K562 (cell line): ENCODE measurements around the gene TP53I3. TPM values are rescaled to one million over a fixed set of nuclear protein-coding genes. Genes with fewer than 3 reads are reported as not detected.

Experiments
- ATAC-seq: fragments of 200-7000 bp; cut with Tn5 transposase; 3 replicates; pipeline ENCODE4 v1.9.1; 2020; ENCODE audit warnings: moderate library complexity
- BruUV-seq: library from RNA; stranded (reverse); fragments of 400-500 nt; replicated peaks from 2 replicates; lab custom pipeline; 2021; lab: Mats Ljungman, UMichigan
- CTCF ChIA-PET: fragments of 300-600 bp; formaldehyde crosslinking; extraction: SDS; loops from one replicate; lab custom pipeline; 2021; ENCODE audit warnings: low intra/inter-chr PET ratio; lab: Yijun Ruan, JAX
- POLR2A ChIA-PET: fragments of 300-600, 350-650 bp; sonication (Branson Sonifier 250); formaldehyde crosslinking; extraction: SDS; loops from one replicate; lab custom pipeline; 2021; ENCODE audit warnings: antibody characterized with exemption, inconsistent platforms; lab: Yijun Ruan, JAX
- DNase-seq, 4 experiments: peaks; one replicate each; pipeline versions ENCODE4 v3.0.0 to v3.0.0-alpha.2; 2011 to 2018; ENCODE audit warnings: low spot score in 3 of 4, mixed read lengths in 3 of 4; ENCODE audit errors: extremely low read depth in 1 of 4
- FAIRE-seq: peaks from 2 replicates; lab custom pipeline; 2011; peaks lifted over from hg19 to GRCh38; lab: Jason Lieb, UNC
- H2AFZ ChIP-seq: 2 replicates; pipeline ENCODE4 v1.6.0; 2011; ENCODE audit warnings: low read depth, low read length, control low read depth, inconsistent platforms
- H3K27ac ChIP-seq: fragments of 200-600 bp; 3 replicates; pipeline ENCODE4 v1.8.0; 2011; ENCODE audit warnings: low read depth, mild to moderate bottlenecking, control low read depth, inconsistent platforms, low read length, moderate library complexity, mixed read lengths; ENCODE audit errors: extremely low read depth
- H3K27me3 ChIP-seq, 2 experiments: fragments of 300-600 bp in 1 of 2; 2 replicates in 1 of 2; 3 replicates in 1 of 2; pipeline versions ENCODE4 v1.6.0 to v1.8.0; 2011; ENCODE audit warnings: inconsistent platforms in 2 of 2, low read length in 2 of 2, mild to moderate bottlenecking in 1 of 2, mixed read lengths in 1 of 2, moderate library complexity in 1 of 2; ENCODE audit not compliant: control insufficient read depth in 2 of 2, insufficient read depth in 2 of 2
- H3K36me3 ChIP-seq: fragments of 300-600 bp; 3 replicates; pipeline ENCODE4 v1.8.0; 2011; ENCODE audit warnings: mild to moderate bottlenecking, low read length, inconsistent platforms; ENCODE audit not compliant: control insufficient read depth, insufficient read depth
- H3K4me1 ChIP-seq, 2 experiments: fragments of 200-600 bp in 1 of 2; replicated peaks in 1 of 2; 2 replicates in 1 of 2; 3 replicates in 1 of 2; pipeline versions ENCODE4 v1.5.1 to v1.8.0; 2011; ENCODE audit warnings: inconsistent platforms in 2 of 2, low read length in 2 of 2, mild to moderate bottlenecking in 1 of 2, mixed read lengths in 1 of 2, moderate library complexity in 1 of 2; ENCODE audit not compliant: control insufficient read depth in 2 of 2, insufficient read depth in 2 of 2
- H3K4me2 ChIP-seq: 2 replicates; pipeline ENCODE4 v1.6.1; 2011; ENCODE audit warnings: low read length, control low read depth, inconsistent platforms, mixed read lengths; ENCODE audit not compliant: insufficient read depth
- H3K4me3 ChIP-seq: fragments of 200-600 bp; sonication (generic), shearing (Covaris generic); 2 replicates; pipeline ENCODE4 v1.5.1; 2016; ENCODE audit warnings: control low read depth, inconsistent platforms
- H3K79me2 ChIP-seq: fragments of 200-600 bp; 3 replicates; pipeline ENCODE4 v1.8.0; 2011; ENCODE audit warnings: low read length, inconsistent platforms; ENCODE audit not compliant: control insufficient read depth, insufficient read depth
- H3K9ac ChIP-seq, 2 experiments: 2 replicates each; pipeline versions ENCODE4 v1.6.0 to v1.6.1; 2011; ENCODE audit warnings: low read depth in 2 of 2, low read length in 2 of 2, control low read depth in 1 of 2, inconsistent platforms in 1 of 2, mild to moderate bottlenecking in 1 of 2, mixed read lengths in 1 of 2; ENCODE audit not compliant: insufficient read depth in 1 of 2
- H3K9me1 ChIP-seq: one replicate; pipeline ENCODE4 v1.6.0; 2011; ENCODE audit warnings: inconsistent platforms, mild to moderate bottlenecking, low read length, moderate library complexity; ENCODE audit not compliant: control insufficient read depth, insufficient read depth
- H3K9me3 ChIP-seq: replicated peaks from 2 replicates; pipeline ENCODE4 v1.5.1; 2011; ENCODE audit warnings: low read depth, low read length, inconsistent platforms; ENCODE audit not compliant: control insufficient read depth, insufficient read depth
- H4K20me1 ChIP-seq: replicated peaks from 2 replicates; pipeline ENCODE4 v1.6.1; 2011; ENCODE audit warnings: low read length, inconsistent platforms, mixed read lengths; ENCODE audit not compliant: control insufficient read depth, insufficient read depth
- GATA2 ChIP-seq: sonication (generic); formaldehyde crosslinking; IDR thresholded peaks from 2 replicates; pipeline ENCODE4 v1.4.0; 2020; ENCODE audit warnings: mild to moderate bottlenecking, missing genetic modification reagents
- HNRNPL ChIP-seq: fragments of 200-400 bp; formaldehyde crosslinking; IDR thresholded peaks from 2 replicates; pipeline ENCODE4 v1.6.1; 2017; ENCODE audit warnings: low read depth, mild to moderate bottlenecking, low read length
- KDM1A ChIP-seq, 2 experiments: fragments of 450-650 bp; IDR thresholded peaks; 2 replicates each; pipeline ENCODE4 v1.6.1; 2016; ENCODE audit warnings: mild to moderate bottlenecking in 2 of 2
- NR1H2 ChIP-seq: sonication (generic); formaldehyde crosslinking; IDR thresholded peaks from 2 replicates; pipeline ENCODE4 v1.4.0; 2020; ENCODE audit warnings: mild to moderate bottlenecking, missing genetic modification reagents
- PCBP2 ChIP-seq: fragments of 200-400 bp; formaldehyde crosslinking; IDR thresholded peaks from 2 replicates; pipeline ENCODE4 v1.6.1; 2018; ENCODE audit warnings: low read length, low read depth, mild to moderate bottlenecking, moderate library complexity; ENCODE audit not compliant: poor library complexity, severe bottlenecking
- TGIF2 ChIP-seq: sonication (generic); formaldehyde crosslinking; IDR thresholded peaks from 2 replicates; pipeline ENCODE4 v1.8.1; 2022; ENCODE audit warnings: mild to moderate bottlenecking, missing genetic modification reagents, moderate library complexity
- ZNF75A ChIP-seq: fragments of 450-650 bp; formaldehyde crosslinking; IDR thresholded peaks from 2 replicates; pipeline ENCODE4 v1.4.0; 2020; ENCODE audit warnings: mild to moderate bottlenecking
- WGBS: fragments of 100-300 bp; shearing (Covaris generic); methylation state at CpG from one replicate; pipeline ENCODE4 v1.1.6; 2016; ENCODE audit warnings: low coverage, mixed read lengths; ENCODE audit not compliant: insufficient coverage; ENCODE audit errors: missing lambda C conversion rate; 5-methylcytosine and 5-hydroxymethylcytosine counted together
- in situ Hi-C: fragments of 300-500 bp; cut with MboI; formaldehyde crosslinking; loops from 4 replicates; pipeline ENCODE4 v1.15.0; 2018; ENCODE audit warnings: inconsistent platforms, mixed read lengths
- intact Hi-C: fragments of 100-400 bp; cut with micrococcal nuclease; formaldehyde crosslinking; loops from 2 replicates; pipeline ENCODE4 v1.14.2; 2022
- polyA plus RNA-seq, 8 experiments: library from polyadenylated mRNA; depleted of rRNA in 4 of 8; stranded (reverse) in 5 of 8; unstranded in 3 of 8; fragments of >200 nt; fragmentation: Nextera tagmentation in 2 of 8; fragmentation: Illumina TruSeq in 1 of 8; extraction: Ambion mirVana in 2 of 8; extraction: Trizol in 1 of 8; gene quantifications; 2 replicates each; pipeline versions ENCODE4 v1.2.1 to v1.2.3, GENCODE V29; 2011 to 2014; ENCODE audit warnings: inconsistent platforms in 1 of 8, missing spikeins in 1 of 8
- total RNA-seq, 7 experiments: library from RNA; depleted of rRNA in 6 of 7; stranded (reverse); fragments of >200 nt in 6 of 7; fragmentation: Illumina TruSeq in 2 of 7; extraction: Trizol in 2 of 7; gene quantifications; 2 replicates each; pipeline versions ENCODE4 v1.2.1 to v1.2.3, GENCODE V29; 2011 to 2021; ENCODE audit warnings: low replicate concordance in 1 of 7
- TF ChIP-seq, protein P1 (sequence below), 2 experiments: fragments of 450-650 bp in 1 of 2; sonication (generic) in 1 of 2; formaldehyde crosslinking in 1 of 2; IDR thresholded peaks in 1 of 2; conservative IDR thresholded peaks in 1 of 2; 2 replicates each; pipeline versions ENCODE4 v1.6.1 to v1.8.1; 2016 to 2023; ENCODE audit warnings: mild to moderate bottlenecking in 2 of 2, moderate library complexity in 2 of 2, inconsistent platforms in 1 of 2, missing genetic modification reagents in 1 of 2
- TF ChIP-seq, protein P2 (sequence below): fragments of 200-800 bp; sonication (Bioruptor generic); IDR thresholded peaks from 2 replicates; pipeline ENCODE4 v1.6.1; 2016; ENCODE audit warnings: missing genetic modification characterization, missing compliant biosample characterization

TP53I3 gene
- total and polyA plus RNA-seq, 9 of the 15 experiments (the other 6 are each of a cell fraction or from before 2014, with no cell fraction given) = 0.65 to 9.5 (median 5.6) TPM

DNA sequence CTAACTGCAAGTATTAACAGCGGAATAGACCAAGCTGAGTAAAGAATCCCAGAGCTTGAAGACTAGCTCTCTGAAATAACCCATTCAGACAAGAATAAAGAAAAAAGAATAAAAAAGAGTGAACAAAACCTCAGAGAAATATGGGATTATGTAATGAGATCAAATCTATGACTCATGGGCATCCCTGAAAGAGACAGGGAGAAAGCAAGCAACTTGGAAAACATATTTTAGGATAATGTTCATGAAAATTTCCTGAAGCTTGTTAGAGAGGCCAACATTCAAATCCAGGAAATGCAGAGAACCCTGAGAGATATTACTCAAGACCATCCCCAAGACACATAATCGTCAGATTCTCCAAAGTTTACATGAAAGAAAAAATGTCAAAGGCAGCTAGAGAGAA is 21.2 kb upstream of the TP53I3 start:
- in situ Hi-C loops (no loop called here), intact Hi-C loops (no loop called here)
- Histone ChIP-seq H3K27me3 (peaks cover 0 to 6% of the 10 kb centered on the region in 2 experiments; a peak in 1 of 5 replicates), H3K4me3 (no peak overlapping the region), H3K4me2 (no peak overlapping the region), H3K36me3 (no peaks in the 10 kb centered on the region), H3K9ac (no peak overlapping the region), H3K27ac (no peak overlapping the region), H3K9me1 (no peaks in the 10 kb centered on the region), H3K9me3 (no peaks in the 10 kb centered on the region), H3K4me1 (peaks cover 4 to 5% of the 10 kb centered on the region in 2 experiments; a peak in 3 of 5 replicates), H2AFZ (no peak overlapping the region), H4K20me1 (no peaks in the 10 kb centered on the region), H3K79me2 (no peaks in the 10 kb centered on the region)
- no peak for TF ChIP-seq ZNF75A
- TF ChIP-seq KDM1A (IDR thresholded peaks at IDR 0.05) = no peak
- TF ChIP-seq, protein P1, sequence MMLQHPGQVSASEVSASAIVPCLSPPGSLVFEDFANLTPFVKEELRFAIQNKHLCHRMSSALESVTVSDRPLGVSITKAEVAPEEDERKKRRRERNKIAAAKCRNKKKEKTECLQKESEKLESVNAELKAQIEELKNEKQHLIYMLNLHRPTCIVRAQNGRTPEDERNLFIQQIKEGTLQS (IDR thresholded peaks at IDR 0.05) = 0 out of 2 replicates have a peak, but pooled peaks have one; percentile 23
- TF ChIP-seq, protein P1 (CRISPR knock-in tag; conservative IDR thresholded peaks at IDR 0.05) = no peak
- BruUV-seq = no TSS peak
- 28% methylated on average over 2 of the region's 2 CpGs for WGBS
- ChIA-PET CTCF (no interaction called here), POLR2A (interaction anchor here (0.6 kb wide), 1 partner anchor 931 kb away, joined by 3 read pairs; no protein-coding TSS in a partner anchor)
- ATAC-seq = no peak
- DNase-seq = no peak
- no peak for FAIRE-seq

DNA sequence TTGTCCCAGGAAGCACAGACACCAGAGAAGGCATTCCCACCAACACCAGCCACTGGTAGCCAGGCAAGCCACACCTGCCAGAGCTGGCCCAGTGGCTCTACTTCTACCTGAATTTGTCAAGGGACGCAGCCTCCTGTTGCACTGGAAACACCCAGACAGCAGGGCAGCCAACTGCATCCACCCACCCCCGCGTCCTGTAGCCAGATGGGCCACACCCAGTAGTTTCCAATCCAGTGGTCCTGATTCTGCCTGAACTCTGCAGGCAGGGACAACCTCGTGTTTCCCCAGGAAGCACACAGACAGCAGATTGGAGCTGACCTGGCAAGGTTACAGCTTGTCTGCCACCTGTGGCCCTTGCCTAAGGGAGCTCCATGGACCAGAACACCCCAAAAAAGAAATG is 20.3 kb upstream of the TP53I3 start:
- no peak for DNase-seq
- CTCF ChIA-PET = no interaction called here
- H3K4me2 ChIP-seq = no peak overlapping the region
- H3K79me2 ChIP-seq = no peaks in the 10 kb centered on the region
- WGBS = 4% methylated on average over 4 of the region's 4 CpGs
- H3K9me1 ChIP-seq = no peaks in the 10 kb centered on the region
- POLR2A ChIA-PET = interaction anchor here (0.6 kb wide), 1 partner anchor 1483 kb away, joined by 4 read pairs; no protein-coding TSS in a partner anchor
- H3K9me3 ChIP-seq = no peaks in the 10 kb centered on the region
- intact Hi-C loops (no loop called here), in situ Hi-C loops (no loop called here)
- H3K36me3 ChIP-seq = no peaks in the 10 kb centered on the region
- BruUV-seq = no TSS peak
- H3K4me3 ChIP-seq = no peak overlapping the region
- H3K9ac ChIP-seq = 0 out of 4 replicates have a peak overlapping the region, but pooled peaks of 1 of the 2 experiments have one; percentile 35
- H3K27ac ChIP-seq = no peak overlapping the region
- ATAC-seq = peak; percentile 65
- peaks cover 0 to 6% of the 10 kb centered on the region in 2 experiments; a peak in 1 of 5 replicates for H3K27me3 ChIP-seq
- no peaks in the 10 kb centered on the region for H4K20me1 ChIP-seq
- peaks cover 0 to 4% of the 10 kb centered on the region in 2 experiments; a peak in 2 of 5 replicates for H3K4me1 ChIP-seq
- no peak overlapping the region for H2AFZ ChIP-seq
- FAIRE-seq = no peak
- no peak for TF ChIP-seq HNRNPL
- TF ChIP-seq GATA2 = no peak
- no peak for TF ChIP-seq PCBP2
- no peak for TF ChIP-seq NR1H2 (CRISPR knock-in tag)
- TF ChIP-seq, protein P2, sequence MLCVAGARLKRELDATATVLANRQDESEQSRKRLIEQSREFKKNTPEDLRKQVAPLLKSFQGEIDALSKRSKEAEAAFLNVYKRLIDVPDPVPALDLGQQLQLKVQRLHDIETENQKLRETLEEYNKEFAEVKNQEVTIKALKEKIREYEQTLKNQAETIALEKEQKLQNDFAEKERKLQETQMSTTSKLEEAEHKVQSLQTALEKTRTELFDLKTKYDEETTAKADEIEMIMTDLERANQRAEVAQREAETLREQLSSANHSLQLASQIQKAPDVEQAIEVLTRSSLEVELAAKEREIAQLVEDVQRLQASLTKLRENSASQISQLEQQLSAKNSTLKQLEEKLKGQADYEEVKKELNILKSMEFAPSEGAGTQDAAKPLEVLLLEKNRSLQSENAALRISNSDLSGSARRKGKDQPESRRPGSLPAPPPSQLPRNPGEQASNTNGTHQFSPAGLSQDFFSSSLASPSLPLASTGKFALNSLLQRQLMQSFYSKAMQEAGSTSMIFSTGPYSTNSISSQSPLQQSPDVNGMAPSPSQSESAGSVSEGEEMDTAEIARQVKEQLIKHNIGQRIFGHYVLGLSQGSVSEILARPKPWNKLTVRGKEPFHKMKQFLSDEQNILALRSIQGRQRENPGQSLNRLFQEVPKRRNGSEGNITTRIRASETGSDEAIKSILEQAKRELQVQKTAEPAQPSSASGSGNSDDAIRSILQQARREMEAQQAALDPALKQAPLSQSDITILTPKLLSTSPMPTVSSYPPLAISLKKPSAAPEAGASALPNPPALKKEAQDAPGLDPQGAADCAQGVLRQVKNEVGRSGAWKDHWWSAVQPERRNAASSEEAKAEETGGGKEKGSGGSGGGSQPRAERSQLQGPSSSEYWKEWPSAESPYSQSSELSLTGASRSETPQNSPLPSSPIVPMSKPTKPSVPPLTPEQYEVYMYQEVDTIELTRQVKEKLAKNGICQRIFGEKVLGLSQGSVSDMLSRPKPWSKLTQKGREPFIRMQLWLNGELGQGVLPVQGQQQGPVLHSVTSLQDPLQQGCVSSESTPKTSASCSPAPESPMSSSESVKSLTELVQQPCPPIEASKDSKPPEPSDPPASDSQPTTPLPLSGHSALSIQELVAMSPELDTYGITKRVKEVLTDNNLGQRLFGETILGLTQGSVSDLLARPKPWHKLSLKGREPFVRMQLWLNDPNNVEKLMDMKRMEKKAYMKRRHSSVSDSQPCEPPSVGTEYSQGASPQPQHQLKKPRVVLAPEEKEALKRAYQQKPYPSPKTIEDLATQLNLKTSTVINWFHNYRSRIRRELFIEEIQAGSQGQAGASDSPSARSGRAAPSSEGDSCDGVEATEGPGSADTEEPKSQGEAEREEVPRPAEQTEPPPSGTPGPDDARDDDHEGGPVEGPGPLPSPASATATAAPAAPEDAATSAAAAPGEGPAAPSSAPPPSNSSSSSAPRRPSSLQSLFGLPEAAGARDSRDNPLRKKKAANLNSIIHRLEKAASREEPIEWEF = no peak
- no peak for TF ChIP-seq TGIF2 (CRISPR knock-in tag)
